Mesenchymal stem cell (in vitro differentiated cells and primary cell): Measurements from ENCODE around the gene CCL23.

ENCODE experiments used
- DNase-seq: peaks from one replicate; pipeline ENCODE4 v3.0.0-alpha.2; 2013
- H2AFZ ChIP-seq: one replicate; pipeline ENCODE4 v1.6.1; 2013; ENCODE audit warnings: low read depth, mild to moderate bottlenecking, control low read depth, inconsistent platforms, low read length, moderate library complexity
- H2AK5ac ChIP-seq: 2 replicates; pipeline ENCODE4 v1.6.1; 2013; ENCODE audit warnings: low read length, moderate library complexity, mild to moderate bottlenecking, inconsistent platforms; ENCODE audit not compliant: severe bottlenecking
- H2BK120ac ChIP-seq: one replicate; pipeline ENCODE4 v1.6.1; 2013; ENCODE audit warnings: low read depth, mild to moderate bottlenecking, inconsistent platforms, low read length, moderate library complexity
- H2BK12ac ChIP-seq, 2 experiments: one replicate each; pipeline ENCODE4 v1.6.1; 2013; ENCODE audit warnings: inconsistent platforms in 2 of 2, low read length in 2 of 2, mild to moderate bottlenecking in 2 of 2, moderate library complexity in 2 of 2, control low read depth in 1 of 2
- H2BK15ac ChIP-seq: one replicate; pipeline ENCODE4 v1.6.1; 2013; ENCODE audit warnings: mild to moderate bottlenecking, low read depth, inconsistent platforms; ENCODE audit not compliant: poor library complexity, severe bottlenecking
- H2BK5ac ChIP-seq: 2 replicates; pipeline ENCODE4 v1.6.1; 2013; ENCODE audit warnings: low read depth, mild to moderate bottlenecking, low read length, control low read depth, inconsistent platforms; ENCODE audit not compliant: poor library complexity, severe bottlenecking
- H3K14ac ChIP-seq, 2 experiments: one replicate each; pipeline ENCODE4 v1.6.1; 2013; ENCODE audit warnings: inconsistent platforms in 2 of 2, low read length in 2 of 2, control low read depth in 1 of 2, mild to moderate bottlenecking in 1 of 2, moderate library complexity in 1 of 2
- H3K18ac ChIP-seq, 2 experiments: one replicate each; pipeline ENCODE4 v1.6.1; 2013; ENCODE audit warnings: inconsistent platforms in 2 of 2, low read length in 2 of 2, control low read depth in 1 of 2, low read depth in 1 of 2, mild to moderate bottlenecking in 1 of 2
- H3K23ac ChIP-seq, 2 experiments: one replicate each; pipeline ENCODE4 v1.6.1; 2013; ENCODE audit warnings: inconsistent platforms in 2 of 2, low read length in 2 of 2, mild to moderate bottlenecking in 2 of 2, moderate library complexity in 2 of 2, control low read depth in 1 of 2
- H3K27ac ChIP-seq: 2 replicates; pipeline ENCODE4 v1.5.1; 2013; ENCODE audit warnings: mild to moderate bottlenecking, moderate library complexity, low read length, control low read depth, inconsistent platforms; ENCODE audit not compliant: poor library complexity, severe bottlenecking
- H3K27me3 ChIP-seq, 2 experiments: 2 replicates each; pipeline versions ENCODE4 v1.6.1 to v1.7.0; 2013; ENCODE audit warnings: low read length in 2 of 2, mild to moderate bottlenecking in 2 of 2, moderate library complexity in 2 of 2, control low read depth in 1 of 2, inconsistent platforms in 1 of 2; ENCODE audit not compliant: control insufficient read depth in 1 of 2, insufficient read depth in 1 of 2
- H3K36me3 ChIP-seq, 2 experiments: 2 replicates each; pipeline versions ENCODE4 v1.6.1 to v1.7.0; 2013; ENCODE audit warnings: low read length in 2 of 2, control low read depth in 1 of 2, inconsistent platforms in 1 of 2, low read depth in 1 of 2, mild to moderate bottlenecking in 1 of 2; ENCODE audit not compliant: insufficient read depth in 2 of 2, control insufficient read depth in 1 of 2
- H3K4ac ChIP-seq, 2 experiments: one replicate each; pipeline ENCODE4 v1.6.1; 2013; ENCODE audit warnings: inconsistent platforms in 2 of 2, low read length in 2 of 2, mild to moderate bottlenecking in 2 of 2, moderate library complexity in 2 of 2, control low read depth in 1 of 2, low read depth in 1 of 2
- H3K4me1 ChIP-seq: 2 replicates; pipeline ENCODE4 v1.6.1; 2013; ENCODE audit warnings: low read depth, low read length, control low read depth; ENCODE audit not compliant: control insufficient read depth, insufficient read depth
- H3K4me2 ChIP-seq: 2 replicates; pipeline ENCODE4 v1.6.1; 2013; ENCODE audit warnings: low read length, mild to moderate bottlenecking, inconsistent platforms; ENCODE audit not compliant: poor library complexity, severe bottlenecking
- H3K4me3 ChIP-seq, 2 experiments: 2 replicates each; pipeline versions ENCODE4 v1.5.1 to v1.7.0; 2013; ENCODE audit warnings: low read length in 2 of 2, mild to moderate bottlenecking in 2 of 2, control low read depth in 1 of 2, low read depth in 1 of 2; ENCODE audit not compliant: insufficient read depth in 1 of 2
- H3K79me1 ChIP-seq: replicated peaks from 2 replicates; pipeline ENCODE4 v1.6.1; 2013; ENCODE audit warnings: mild to moderate bottlenecking, control low read depth, low read length, inconsistent platforms; ENCODE audit not compliant: poor library complexity, severe bottlenecking
- H3K9ac ChIP-seq: 2 replicates; pipeline ENCODE4 v1.7.0; 2013; ENCODE audit warnings: mild to moderate bottlenecking, low read length, moderate library complexity
- H3K9me3 ChIP-seq: 2 replicates; pipeline ENCODE4 v1.7.0; 2013; ENCODE audit warnings: mild to moderate bottlenecking, low read length; ENCODE audit not compliant: control insufficient read depth
- H4K8ac ChIP-seq: one replicate; pipeline ENCODE4 v1.6.1; 2013; ENCODE audit warnings: inconsistent platforms, mild to moderate bottlenecking, low read length, moderate library complexity
- H4K91ac ChIP-seq: one replicate; pipeline ENCODE4 v1.6.1; 2013; ENCODE audit warnings: mild to moderate bottlenecking, low read length, inconsistent platforms
- WGBS: methylation state at CpG from one replicate; pipeline ENCODE4 v1.1.7; 2013; ENCODE audit warnings: mixed read lengths; 5-methylcytosine and 5-hydroxymethylcytosine counted together

CCL23 gene

DNA sequence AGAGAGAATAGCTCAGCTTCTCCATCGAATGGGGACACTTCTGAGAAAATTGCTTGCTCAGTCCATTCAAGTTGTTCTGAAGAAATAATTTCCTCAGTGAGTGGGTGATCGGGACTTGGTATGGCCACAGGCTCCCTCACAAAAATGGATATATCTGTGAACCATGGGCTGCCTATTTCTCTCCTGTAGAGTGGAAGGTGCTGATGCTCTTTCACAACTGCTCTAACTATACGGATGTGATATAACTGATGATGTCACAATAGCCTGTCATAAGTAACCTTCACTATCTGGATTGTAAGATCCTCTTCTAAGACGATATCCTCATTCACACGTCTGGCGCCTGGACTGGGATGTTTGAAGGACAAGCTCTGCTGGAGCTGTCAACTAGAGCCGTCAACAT lies 41.6 kb upstream of the CCL23 start:
- H4K8ac ChIP-seq, result no peak overlapping the region
- no peak for DNase-seq
- H4K91ac ChIP-seq, result no peak overlapping the region
- no peak overlapping the region for H3K14ac ChIP-seq
- no peak overlapping the region for H3K23ac ChIP-seq
- no peak overlapping the region for H2BK5ac ChIP-seq
- no peak overlapping the region for H3K18ac ChIP-seq
- H3K27me3 ChIP-seq, result peaks cover 0 to 2% of the 10 kb centered on the region in 2 experiments
- no peak overlapping the region for H3K4me2 ChIP-seq
- WGBS, result 89% methylated on average over 7 of the region's 7 CpGs
- H3K79me1 ChIP-seq, result no peaks in the 10 kb centered on the region
- H2BK12ac ChIP-seq, result no peak overlapping the region
- H2AFZ ChIP-seq, result no peak overlapping the region
- H3K36me3 ChIP-seq, result no peaks in the 10 kb centered on the region
- H3K27ac ChIP-seq, result no peak overlapping the region
- no peak overlapping the region for H2BK15ac ChIP-seq
- no peaks in the 10 kb centered on the region for H3K4me1 ChIP-seq
- no peak overlapping the region for H3K4ac ChIP-seq
- peaks cover 3% of the 10 kb centered on the region for H3K9me3 ChIP-seq
- no peak overlapping the region for H2AK5ac ChIP-seq
- no peak overlapping the region for H3K4me3 ChIP-seq
- no peak overlapping the region for H3K9ac ChIP-seq
- H2BK120ac ChIP-seq, result no peak overlapping the region

DNA sequence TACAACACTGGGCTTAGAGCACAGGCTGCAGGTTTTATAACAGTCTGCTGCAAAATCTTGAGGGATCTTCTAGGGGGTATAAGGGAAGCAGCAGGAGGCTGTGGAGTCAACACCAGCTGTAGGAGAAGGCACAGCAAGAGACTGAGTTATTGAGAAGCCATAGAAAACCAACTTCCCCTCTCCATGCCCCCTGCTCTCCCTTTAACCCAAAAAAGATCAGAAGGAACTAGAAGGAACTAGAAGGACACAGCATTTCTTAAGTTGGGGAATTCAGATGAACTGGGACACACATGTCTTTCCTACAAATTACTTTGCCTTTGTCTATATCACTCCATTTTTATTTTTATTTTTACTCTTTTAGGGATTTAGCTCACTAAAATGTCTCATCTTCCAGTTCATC lies 40.1 kb upstream of the CCL23 start:
- Histone ChIP-seq H3K9ac (no peak overlapping the region), H3K27me3 (peaks cover 0 to 2% of the 10 kb centered on the region in 2 experiments), H2BK12ac (no peak overlapping the region), H2BK120ac (no peak overlapping the region), H2BK5ac (no peak overlapping the region), H3K27ac (no peak overlapping the region), H3K23ac (no peak overlapping the region), H3K4me2 (no peak overlapping the region), H2AK5ac (no peak overlapping the region), H4K8ac (no peak overlapping the region), H3K18ac (no peak overlapping the region), H3K9me3 (peaks cover 3% of the 10 kb centered on the region), H3K14ac (no peak overlapping the region), H3K4ac (no peak overlapping the region), H2BK15ac (no peak overlapping the region), H3K36me3 (no peaks in the 10 kb centered on the region), H3K4me3 (no peak overlapping the region), H2AFZ (no peak overlapping the region), H4K91ac (no peak overlapping the region), H3K79me1 (no peaks in the 10 kb centered on the region), H3K4me1 (no peaks in the 10 kb centered on the region)
- DNase-seq, result no peak

DNA sequence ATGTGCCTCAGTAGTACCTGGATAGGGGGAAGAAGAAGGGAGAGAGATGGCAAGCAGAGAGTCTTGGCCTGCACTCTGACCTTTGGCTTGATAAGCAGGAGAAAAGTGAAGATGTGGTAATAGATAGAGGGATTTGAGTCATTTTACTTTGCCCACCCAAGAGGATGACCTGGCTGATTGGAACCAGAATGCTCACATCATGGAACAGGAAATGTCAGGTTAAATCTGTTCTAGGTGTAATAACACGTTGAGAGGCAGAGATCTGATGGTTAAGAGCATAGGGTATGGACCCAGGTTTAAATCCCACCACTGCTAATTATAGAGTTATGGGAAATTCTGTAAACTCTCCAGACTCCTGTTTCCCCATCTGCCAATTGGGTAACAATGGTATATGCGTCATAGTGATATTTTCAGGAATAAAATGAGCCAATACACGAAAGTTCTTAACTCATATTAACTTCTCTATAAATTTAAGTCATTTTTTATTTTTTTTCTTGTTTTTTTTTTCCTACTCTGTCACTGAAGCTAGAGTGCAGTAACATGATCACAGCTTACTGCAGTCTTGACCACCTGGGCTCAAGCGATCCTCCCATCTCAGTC lies 38.2 kb upstream of the CCL23 start:
- no peaks in the 10 kb centered on the region for H3K79me1 ChIP-seq
- H4K8ac ChIP-seq, result no peak overlapping the region
- no peak overlapping the region for H2AK5ac ChIP-seq
- no peak overlapping the region for H3K14ac ChIP-seq
- H2BK5ac ChIP-seq, result no peak overlapping the region
- 59% methylated on average over 2 of the region's 4 CpGs for WGBS
- no peak overlapping the region for H3K23ac ChIP-seq
- H3K9ac ChIP-seq, result no peak overlapping the region
- H3K36me3 ChIP-seq, result no peaks in the 10 kb centered on the region
- no peak overlapping the region for H3K27ac ChIP-seq
- no peak overlapping the region for H3K4me3 ChIP-seq
- no peak overlapping the region for H2AFZ ChIP-seq
- H3K4me1 ChIP-seq, result no peaks in the 10 kb centered on the region
- no peak for DNase-seq
- H2BK12ac ChIP-seq, result no peak overlapping the region
- no peak overlapping the region for H3K18ac ChIP-seq
- peaks cover 0 to 2% of the 10 kb centered on the region in 2 experiments for H3K27me3 ChIP-seq
- no peak overlapping the region for H3K4ac ChIP-seq
- no peak overlapping the region for H3K4me2 ChIP-seq
- H3K9me3 ChIP-seq, result peaks cover 3% of the 10 kb centered on the region
- no peak overlapping the region for H2BK15ac ChIP-seq
- no peak overlapping the region for H4K91ac ChIP-seq
- H2BK120ac ChIP-seq, result no peak overlapping the region

DNA sequence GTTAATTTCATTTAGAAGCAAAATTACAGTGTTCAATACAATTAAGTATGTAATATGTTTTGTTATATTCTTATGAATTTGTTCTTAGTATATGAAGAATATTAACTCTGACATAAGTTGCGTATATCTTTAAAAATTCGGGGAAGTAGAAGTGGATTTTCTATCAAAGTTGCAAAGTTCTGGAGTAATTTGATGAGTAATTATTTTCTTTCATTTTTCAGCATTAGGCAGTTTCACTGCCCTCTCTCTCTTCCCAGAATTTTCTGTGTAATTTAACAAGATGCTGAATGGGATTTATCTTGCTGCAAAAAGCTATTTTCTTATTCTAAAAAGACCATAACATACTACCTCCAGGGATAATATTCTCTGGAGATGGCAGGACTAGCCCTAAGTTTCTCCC lies 37.4 kb upstream of the CCL23 start:
- no peaks in the 10 kb centered on the region for H3K36me3 ChIP-seq
- H3K18ac ChIP-seq, result no peak overlapping the region
- H3K79me1 ChIP-seq, result no peaks in the 10 kb centered on the region
- H3K27ac ChIP-seq, result no peak overlapping the region
- no peak overlapping the region for H2BK5ac ChIP-seq
- no peak overlapping the region for H3K9ac ChIP-seq
- peaks cover 0 to under 1% of the 10 kb centered on the region in 2 experiments for H3K27me3 ChIP-seq
- H2BK15ac ChIP-seq, result no peak overlapping the region
- no peak overlapping the region for H2AK5ac ChIP-seq
- no CpG with 5 or more reads among the region's 2 CpGs for WGBS
- no peak overlapping the region for H3K14ac ChIP-seq
- H3K23ac ChIP-seq, result no peak overlapping the region
- no peak overlapping the region for H3K4me2 ChIP-seq
- no peak overlapping the region for H3K4me3 ChIP-seq
- no peak overlapping the region for H4K8ac ChIP-seq
- no peak overlapping the region for H3K4ac ChIP-seq
- no peak overlapping the region for H2BK120ac ChIP-seq
- H3K4me1 ChIP-seq, result no peaks in the 10 kb centered on the region
- no peak overlapping the region for H4K91ac ChIP-seq
- H2AFZ ChIP-seq, result no peak overlapping the region
- peaks cover 3% of the 10 kb centered on the region for H3K9me3 ChIP-seq
- H2BK12ac ChIP-seq, result no peak overlapping the region
- no peak for DNase-seq
